Calu3 (cell line): Measurements from ENCODE around the gene ZNF600. TPM values are rescaled to one million over a fixed set of nuclear protein-coding genes. Genes with fewer than 3 reads are reported as not detected.
"Not testable (repeated sequence)": the region's sequence is repeated elsewhere in the genome, so short reads cannot be mapped to it uniquely, and the experiment has no call there.

ENCODE experiments used
- Bru-seq: library from RNA; stranded (reverse); fragments of 400-500 nt; gene quantifications from one replicate; lab custom pipeline; 2021; lab: Mats Ljungman, UMichigan
- BruChase-seq, 2 experiments: library from RNA; stranded (reverse); fragments of 400-500 nt; gene quantifications; one replicate each; lab custom pipeline; 2021; lab: Mats Ljungman, UMichigan
- BruUV-seq: library from RNA; stranded (reverse); fragments of 400-500 nt; replicated peaks from 2 replicates; lab custom pipeline; 2021; lab: Mats Ljungman, UMichigan
- CTCF ChIA-PET: fragments of 300-600 bp; sonication (Branson Sonifier 250); formaldehyde crosslinking; loops from one replicate; lab custom pipeline; 2022; ENCODE audit warnings: antibody characterized with exemption; lab: Charles Lee
- DNase-seq: peaks from one replicate; pipeline ENCODE4 v3.0.0; 2022
- H3K27ac Mint-ChIP-seq: one replicate; pipeline ENCODE4 v1.8.0; 2022; ENCODE audit warnings: mixed read lengths; ENCODE audit not compliant: unreplicated experiment
- H3K27me3 Mint-ChIP-seq: one replicate; pipeline ENCODE4 v1.8.0; 2022; ENCODE audit warnings: mixed read lengths; ENCODE audit not compliant: unreplicated experiment
- H3K36me3 Mint-ChIP-seq: one replicate; pipeline ENCODE4 v1.8.0; 2022; ENCODE audit warnings: mild to moderate bottlenecking, moderate library complexity, mixed read lengths; ENCODE audit not compliant: insufficient read depth, unreplicated experiment
- H3K4me1 Mint-ChIP-seq: one replicate; pipeline ENCODE4 v1.8.0; 2022; ENCODE audit warnings: mild to moderate bottlenecking, low read depth, mixed read lengths; ENCODE audit not compliant: unreplicated experiment
- H3K4me3 Mint-ChIP-seq: one replicate; pipeline ENCODE4 v1.8.0; 2022; ENCODE audit warnings: mild to moderate bottlenecking, low read depth, moderate library complexity, mixed read lengths; ENCODE audit not compliant: unreplicated experiment
- H3K9me3 Mint-ChIP-seq: one replicate; pipeline ENCODE4 v1.8.0; 2022; ENCODE audit warnings: low read depth, mixed read lengths; ENCODE audit not compliant: unreplicated experiment
- intact Hi-C: fragments of 100-400 bp; cut with micrococcal nuclease; formaldehyde crosslinking; loops from one replicate; pipeline ENCODE4 v1.10.0; 2022; ENCODE audit not compliant: unreplicated experiment
- long read RNA-seq: library from polyadenylated mRNA; stranded (forward); transcript quantifications from one replicate; pipeline ENCODE4 v2.0.0, GENCODE V29; 2022
- total RNA-seq: library from RNA; stranded (reverse); gene quantifications from 2 replicates; pipeline ENCODE4 v1.2.3, GENCODE V29; 2022
- TF ChIP-seq, protein P1 (sequence below): fragments of 200-600 bp; IDR thresholded peaks from one replicate; pipeline ENCODE4 v1.8.0; 2022; ENCODE audit warnings: antibody characterized with exemption; ENCODE audit not compliant: unreplicated experiment

The ZNF600 gene
- total RNA-seq (18.4 and 23.4 TPM in 2 replicates), Bru-seq, nascent RNA (percentile 65 among the genes with signal in this experiment), BruChase-seq, experiment 1, labeled RNA remaining after a 6-hour chase (percentile 60 among the genes with signal in this experiment), BruChase-seq, experiment 2, labeled RNA remaining after a 2-hour chase (percentile 64 among the genes with signal in this experiment)
- long read RNA-seq, partial matches to known transcripts, result 0 of 15 reads
- long read RNA-seq, other reads (novel, unspliced or antisense), result 10 of 15 reads

DNA sequence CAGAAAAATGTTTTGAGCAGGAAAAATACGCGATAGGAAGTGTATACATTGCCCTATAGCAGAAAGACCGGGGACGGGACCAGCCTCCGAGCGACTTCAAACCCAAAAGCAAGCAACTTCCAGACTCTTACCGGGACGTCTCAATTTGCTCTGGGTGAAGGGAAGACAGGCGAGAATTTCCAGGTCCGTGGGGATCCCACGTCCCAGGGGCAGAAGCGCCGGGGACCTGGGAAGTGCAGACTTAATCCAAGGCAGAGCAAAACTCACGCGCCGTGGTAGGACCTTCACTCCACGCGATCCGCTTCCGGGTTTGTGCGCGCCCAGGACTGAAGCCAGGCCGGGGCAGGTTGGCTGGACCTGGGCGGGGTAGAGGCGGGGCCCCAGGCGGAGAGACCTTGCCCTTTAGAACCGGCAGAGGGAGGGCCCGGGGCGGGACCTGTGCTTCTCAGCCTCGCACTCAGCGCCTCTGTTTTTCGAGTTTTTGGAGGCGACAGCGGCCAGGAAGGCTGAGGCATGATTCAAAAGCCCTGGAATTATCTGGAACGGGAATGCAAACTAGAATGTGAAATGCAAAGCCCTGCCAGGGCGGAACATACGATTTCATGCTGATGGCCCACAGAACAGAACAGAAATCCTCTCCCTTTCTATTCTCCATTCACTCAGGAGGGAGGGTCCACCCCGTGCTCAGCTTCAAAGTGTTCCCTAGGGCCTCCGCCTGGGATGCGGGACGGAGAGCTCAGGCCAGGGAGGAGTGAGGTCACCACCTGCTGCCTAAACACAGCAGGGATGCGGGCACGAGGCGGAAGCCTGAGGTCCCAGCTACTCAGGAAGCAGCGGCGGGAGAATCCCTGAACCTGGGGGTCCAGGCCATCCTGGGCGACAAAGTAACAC, at the start of gene ZNF600:
Gene ZNF600, minus strand, starts transcription at position 328 of the 891 bp plus-strand sequence. CDS start 7,903 bp downstream, outside the sequence.
- Mint-ChIP-seq H3K4me3 (peak within 1 kb of the TSS; percentile 70), H3K36me3 (peaks cover 16% of the 10 kb centered on the region), H3K27ac (peak within 1 kb of the TSS; percentile 29), H3K4me1 (peaks cover 12% of the 10 kb centered on the region), H3K9me3 (peaks cover 24% of the 10 kb centered on the region)
- intact Hi-C loops, result loop anchor here (5.0 kb wide), 1 partner anchor 156 kb away; no protein-coding TSS in a partner anchor
- DNase-seq, result peak; percentile 86
- H3K27me3 Mint-ChIP-seq, CTCF ChIA-PET, BruUV-seq: not testable (repeated sequence)
- TF ChIP-seq, protein P1, sequence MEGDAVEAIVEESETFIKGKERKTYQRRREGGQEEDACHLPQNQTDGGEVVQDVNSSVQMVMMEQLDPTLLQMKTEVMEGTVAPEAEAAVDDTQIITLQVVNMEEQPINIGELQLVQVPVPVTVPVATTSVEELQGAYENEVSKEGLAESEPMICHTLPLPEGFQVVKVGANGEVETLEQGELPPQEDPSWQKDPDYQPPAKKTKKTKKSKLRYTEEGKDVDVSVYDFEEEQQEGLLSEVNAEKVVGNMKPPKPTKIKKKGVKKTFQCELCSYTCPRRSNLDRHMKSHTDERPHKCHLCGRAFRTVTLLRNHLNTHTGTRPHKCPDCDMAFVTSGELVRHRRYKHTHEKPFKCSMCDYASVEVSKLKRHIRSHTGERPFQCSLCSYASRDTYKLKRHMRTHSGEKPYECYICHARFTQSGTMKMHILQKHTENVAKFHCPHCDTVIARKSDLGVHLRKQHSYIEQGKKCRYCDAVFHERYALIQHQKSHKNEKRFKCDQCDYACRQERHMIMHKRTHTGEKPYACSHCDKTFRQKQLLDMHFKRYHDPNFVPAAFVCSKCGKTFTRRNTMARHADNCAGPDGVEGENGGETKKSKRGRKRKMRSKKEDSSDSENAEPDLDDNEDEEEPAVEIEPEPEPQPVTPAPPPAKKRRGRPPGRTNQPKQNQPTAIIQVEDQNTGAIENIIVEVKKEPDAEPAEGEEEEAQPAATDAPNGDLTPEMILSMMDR, result peak; percentile 30

DNA sequence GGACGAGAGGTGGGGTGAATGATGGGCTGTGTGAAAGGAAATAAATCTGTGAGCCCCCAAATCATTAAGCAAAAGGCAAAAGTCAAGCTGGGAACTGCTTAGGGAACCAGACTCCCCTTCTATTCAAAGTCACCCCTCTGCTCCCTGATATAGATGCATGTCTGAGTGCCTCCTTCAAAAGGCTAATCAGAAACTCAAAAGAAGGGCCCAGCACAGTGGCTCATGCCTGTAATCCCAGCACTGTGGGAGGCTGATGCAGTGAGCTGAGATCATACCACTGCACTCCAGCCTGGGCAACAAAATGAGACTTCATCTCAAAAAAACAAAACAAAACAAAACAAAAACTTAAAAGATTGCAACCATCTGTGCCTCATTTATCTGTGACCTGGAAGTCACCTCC, 47.7 kb upstream of the ZNF600 start:
- H3K4me3 Mint-ChIP-seq, intact Hi-C loops, H3K27me3 Mint-ChIP-seq, H3K4me1 Mint-ChIP-seq, DNase-seq, CTCF ChIA-PET, BruUV-seq, H3K27ac Mint-ChIP-seq: not testable (repeated sequence)
- H3K9me3 Mint-ChIP-seq, result peaks cover 25% of the 10 kb centered on the region
- H3K36me3 Mint-ChIP-seq, result peaks cover 19% of the 10 kb centered on the region

DNA sequence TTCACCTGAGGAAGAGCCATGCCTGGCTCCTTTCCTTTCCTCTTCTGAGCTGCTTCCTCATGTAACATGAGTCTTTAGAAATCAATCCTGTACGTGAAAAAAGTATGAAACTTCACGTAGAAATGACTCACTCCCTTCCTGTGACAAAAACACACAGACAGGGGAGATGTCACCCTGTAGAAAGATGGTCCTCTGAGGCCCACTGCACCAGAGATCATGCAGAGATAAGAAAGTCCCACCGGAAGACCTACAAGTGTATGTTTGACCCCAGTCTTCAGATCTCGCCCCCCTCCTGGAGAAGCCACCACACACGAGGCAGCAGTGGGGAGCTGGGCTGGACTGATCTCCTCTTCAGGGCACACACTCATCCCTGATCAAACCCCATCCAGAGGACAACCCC, 47.0 kb upstream of the ZNF600 start:
- H3K27ac Mint-ChIP-seq, DNase-seq, BruUV-seq, H3K4me1 Mint-ChIP-seq, intact Hi-C loops, H3K27me3 Mint-ChIP-seq, H3K4me3 Mint-ChIP-seq, CTCF ChIA-PET: not testable (repeated sequence)
- Mint-ChIP-seq H3K36me3 (peaks cover 13% of the 10 kb centered on the region), H3K9me3 (peaks cover 25% of the 10 kb centered on the region)

DNA sequence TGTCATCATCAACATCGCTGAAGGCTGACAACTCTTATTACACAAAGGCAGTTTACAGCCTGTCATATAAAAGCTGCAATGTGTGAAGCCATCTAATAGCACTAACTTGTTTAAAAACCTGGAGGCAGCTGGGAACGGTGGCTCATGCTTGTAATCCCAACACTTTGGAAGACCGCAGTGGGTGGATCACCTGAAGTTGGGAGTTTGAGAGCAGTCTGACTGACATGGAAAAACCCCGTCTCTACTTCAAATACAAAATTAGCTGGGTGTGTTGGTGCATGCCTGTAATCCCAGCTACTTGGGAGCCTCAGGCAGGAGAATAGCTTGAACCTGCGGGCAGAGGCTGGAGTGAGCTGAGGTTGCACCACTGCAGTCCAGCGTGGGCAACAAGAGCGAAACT, 43.3 kb upstream of the ZNF600 start:
- H3K4me1 Mint-ChIP-seq, H3K27ac Mint-ChIP-seq, H3K27me3 Mint-ChIP-seq, CTCF ChIA-PET, BruUV-seq, H3K36me3 Mint-ChIP-seq, H3K4me3 Mint-ChIP-seq, intact Hi-C loops, DNase-seq: not testable (repeated sequence)
- peaks cover 16% of the 10 kb centered on the region for H3K9me3 Mint-ChIP-seq

DNA sequence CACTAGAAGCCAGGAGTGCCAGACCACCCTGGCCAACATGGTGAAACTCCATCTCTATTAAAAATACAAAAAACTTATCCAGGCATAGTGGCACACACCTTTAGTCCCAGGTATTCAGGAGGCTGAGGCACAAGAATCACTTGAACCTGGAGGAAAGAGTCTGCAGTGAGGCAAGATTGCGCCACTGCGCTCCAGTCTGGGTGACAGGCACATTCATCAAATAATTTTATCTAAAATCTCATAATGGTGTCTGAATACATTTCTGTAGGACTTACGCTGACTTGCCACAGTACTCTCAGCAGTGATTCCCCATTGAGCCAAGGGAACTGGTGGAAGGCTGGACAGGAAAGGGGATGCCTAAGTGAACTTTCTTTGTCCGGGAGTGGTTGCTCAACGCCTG, 39.2 kb upstream of the ZNF600 start:
- Mint-ChIP-seq H3K4me3 (no peak overlapping the region), H3K4me1 (peaks cover 3% of the 10 kb centered on the region), H3K27ac (no peak overlapping the region), H3K9me3 (peaks cover 11% of the 10 kb centered on the region), H3K27me3 (no peaks in the 10 kb centered on the region), H3K36me3 (peaks cover 15% of the 10 kb centered on the region)
- no TSS peak for BruUV-seq
- intact Hi-C loops, result no loop called here
- no peak for DNase-seq
- CTCF ChIA-PET, result interaction anchor here (0.6 kb wide), 1 partner anchor 12 kb away, joined by 3 read pairs; no protein-coding TSS in a partner anchor
- TF ChIP-seq, protein P1, result no peak
